Stomach (tissue), 9 donors: ENCODE measurements around the gene PRSS16. TPM values are rescaled to one million over a fixed set of nuclear protein-coding genes. Genes with fewer than 3 reads are reported as not detected.

Source experiments
- DNase-seq, 2 donors: peaks; one replicate each; pipeline versions ENCODE4 v3.0.0 to v3.0.0-alpha.2; 2013 to 2019
- H3K27ac ChIP-seq, 5 donors: fragments of 200-600 bp in 4 of 5; sonication (generic) in 4 of 5; one replicate each; pipeline ENCODE4 v1.5.1; 2013 to 2019; ENCODE audit warnings: mild to moderate bottlenecking in 1 of 5, moderate library complexity in 1 of 5
- H3K27me3 ChIP-seq, 3 donors: fragments of 200-600 bp; sonication (generic); one replicate each; pipeline ENCODE4 v1.5.1; 2017 to 2019; ENCODE audit warnings: mixed run types in 1 of 3
- H3K36me3 ChIP-seq, 4 donors: fragments of 200-600 bp; sonication (generic); 1 replicate in 3 of 4; 2 replicates in 1 of 4; pipeline ENCODE4 v1.5.1; 2016 to 2019
- H3K4me1 ChIP-seq, 4 donors: fragments of 200-600 bp; sonication (generic); one replicate each; pipeline ENCODE4 v1.5.1; 2016 to 2019
- H3K4me3 ChIP-seq, 4 donors: fragments of 200-600 bp; sonication (generic) in 3 of 4; one replicate each; pipeline ENCODE4 v1.5.1; 2016 to 2019; ENCODE audit warnings: mild to moderate bottlenecking in 1 of 4
- H3K9me3 ChIP-seq, 4 donors: fragments of 200-600 bp; sonication (generic); one replicate each; pipeline ENCODE4 v1.5.1; 2016 to 2019
- CTCF ChIP-seq, 7 experiments: fragments of 450-650 bp in 4 of 7; fragments of 200-600 bp in 3 of 7; sonication (generic) in 3 of 7; IDR thresholded peaks; one replicate each; pipeline ENCODE4 v1.5.1; 2016 to 2019; ENCODE audit warnings: antibody characterized with exemption in 7 of 7, control low read depth in 2 of 7, mild to moderate bottlenecking in 1 of 7
- EP300 ChIP-seq: sonication (generic); formaldehyde crosslinking; IDR thresholded peaks from one replicate; pipeline ENCODE4 v1.6.1; 2017; ENCODE audit warnings: antibody characterized with exemption
- POLR2A ChIP-seq, 4 donors: fragments of 450-650 bp; IDR thresholded peaks; one replicate each; pipeline ENCODE4 v1.6.1; 2016; ENCODE audit warnings: antibody characterized with exemption in 4 of 4, control low read depth in 2 of 4, mild to moderate bottlenecking in 1 of 4, moderate library complexity in 1 of 4
- POLR2AphosphoS5 ChIP-seq, 3 donors: sonication (generic); formaldehyde crosslinking; IDR thresholded peaks; one replicate each; pipeline ENCODE4 v1.6.1; 2016; ENCODE audit warnings: antibody characterized with exemption in 3 of 3
- WGBS, 5 donors: extraction: QIAGEN DNeasy Blood & Tissue Kit in 3 of 5; methylation state at CpG; one replicate each; pipeline versions ENCODE4 v1.1.5 to v1.1.7; 2013 to 2018; 5-methylcytosine and 5-hydroxymethylcytosine counted together
- intact Hi-C: fragments of 100-400 bp; cut with DNase I; formaldehyde crosslinking; loops from one replicate; pipeline ENCODE4 v1.15.1; 2023; ENCODE audit warnings: low total_unique reads
- polyA plus RNA-seq, 3 donors: library from polyadenylated mRNA; stranded (reverse); fragments of 200-250 nt; gene quantifications; one replicate each; pipeline ENCODE4 v1.2.3, GENCODE V29; 2013
- total RNA-seq, 5 donors: library from RNA; depleted of rRNA; stranded (reverse); fragments of >200 nt; gene quantifications; one replicate each; pipeline versions ENCODE4 v1.1.0 to v1.2.3, GENCODE V29; 2014 to 2016
- donor health status: healthy with polysubstance abuse.
- donor health status: Bipolar disorder and iron deficiency.
- donor health status: healthy.

Gene PRSS16
- total and polyA plus RNA-seq, 8 donors: 2.2 to 36.2 (median 13.8) TPM; not detected in 1

- H3K27me3 ChIP-seq: peaks cover 0 to 92% (median 33%) of the 10 kb centered on the region in 3 donors
- no peak for TF ChIP-seq POLR2A (IDR thresholded peaks at IDR 0.05)
- TF ChIP-seq POLR2AphosphoS5 (IDR thresholded peaks at IDR 0.05): peak in 1 of 3 donors; percentile 52
- intact Hi-C loops: no loop called here
- H3K4me3 ChIP-seq: peak overlapping the region; percentile 55 to 70 (median 61)
- peaks cover 0 to 24% (median 18%) of the 10 kb centered on the region in 4 donors for H3K4me1 ChIP-seq
- H3K27ac ChIP-seq: peak overlapping the region; percentile 87 to 96 (median 90)
- DNase-seq: peak in 1 of 2 donors; percentile 9
- no peaks in the 10 kb centered on the region for H3K9me3 ChIP-seq
- peaks cover 0 to 8% (median 4%) of the 10 kb centered on the region in 4 donors for H3K36me3 ChIP-seq
- 4 to 6% (median 6%) methylated on average over 34 to 35 of the region's 35 CpGs for WGBS, 5 donors
Measured at GRCh38 chr6:27250277-27251111, 3.0 kb downstream of the PRSS16 start.

GRCh38 chr6:27251112-27251605, 3.7 kb downstream of the PRSS16 start:
- TF ChIP-seq CTCF (IDR thresholded peaks at IDR 0.05) (no peak), EP300 (no peak), POLR2A (IDR thresholded peaks at IDR 0.05) (peak in 1 of 4 donors; percentile 33), POLR2AphosphoS5 (IDR thresholded peaks at IDR 0.05) (no peak)
- intact Hi-C loops: no loop called here
- WGBS, 5 donors: 0 to 2% (median 1%) methylated on average over 27 to 32 of the region's 32 CpGs

GRCh38 chr6:27251606-27252251, 4.2 kb downstream of the PRSS16 start:
- WGBS, 5 donors: 2 to 8% (median 4%) methylated on average over 42 to 46 of the region's 46 CpGs
- H3K27me3 ChIP-seq: peaks cover 0 to 87% (median 30%) of the 10 kb centered on the region in 3 donors
- no peaks in the 10 kb centered on the region for H3K9me3 ChIP-seq
- peak overlapping the region; percentile 87 to 96 (median 90) for H3K27ac ChIP-seq
- peaks cover 0 to 24% (median 18%) of the 10 kb centered on the region in 4 donors for H3K4me1 ChIP-seq
- peak overlapping the region; percentile 55 to 70 (median 61) for H3K4me3 ChIP-seq
- peak; percentile 91 to 93 for DNase-seq
- peaks cover 0 to 8% (median 4%) of the 10 kb centered on the region in 4 donors for H3K36me3 ChIP-seq
- intact Hi-C loops: no loop called here
- peak in 1 of 4 donors; percentile 25 for TF ChIP-seq POLR2A (IDR thresholded peaks at IDR 0.05)
- TF ChIP-seq EP300: no peak
- TF ChIP-seq POLR2AphosphoS5 (IDR thresholded peaks at IDR 0.05): peak in 2 of 3 donors; percentile 75 to 80
- TF ChIP-seq CTCF (IDR thresholded peaks at IDR 0.05): peak in 3 of 7 experiments; percentile 18 to 42 (median 34)

More at GRCh38 chr6:27251112-27251605, 3.7 kb downstream of the PRSS16 start:
- peak; percentile 93 to 95 for DNase-seq
- Histone ChIP-seq H3K9me3 (no peaks in the 10 kb centered on the region), H3K27ac (peak overlapping the region; percentile 87 to 96 (median 90)), H3K36me3 (peaks cover 0 to 8% (median 4%) of the 10 kb centered on the region in 4 donors), H3K4me1 (peaks cover 0 to 24% (median 18%) of the 10 kb centered on the region in 4 donors), H3K4me3 (peak overlapping the region; percentile 55 to 70 (median 61)), H3K27me3 (peaks cover 0 to 89% (median 30%) of the 10 kb centered on the region in 3 donors)

- WGBS, 5 donors: 66 to 87% (median 78%) methylated on average over 3 of the region's 3 CpGs
- intact Hi-C loops: no loop called here
- Histone ChIP-seq H3K9me3 (no peaks in the 10 kb centered on the region), H3K4me3 (no peak overlapping the region), H3K27ac (no peak overlapping the region), H3K36me3 (peaks cover 0 to 8% (median 4%) of the 10 kb centered on the region in 4 donors), H3K27me3 (peaks cover 0 to 85% (median 30%) of the 10 kb centered on the region in 3 donors), H3K4me1 (peaks cover 0 to 24% (median 18%) of the 10 kb centered on the region in 4 donors)
- TF ChIP-seq POLR2AphosphoS5 (IDR thresholded peaks at IDR 0.05) (no peak), POLR2A (IDR thresholded peaks at IDR 0.05) (no peak), CTCF (IDR thresholded peaks at IDR 0.05) (no peak), EP300 (no peak)
- DNase-seq: no peak
Measured at GRCh38 chr6:27254566-27254965, 7.1 kb downstream of the PRSS16 start.
